ENCODE results near the gene FBXO33.
A peak's percentile ranks its signal among the peaks of the same experiment; 100 is the strongest.

DNA sequence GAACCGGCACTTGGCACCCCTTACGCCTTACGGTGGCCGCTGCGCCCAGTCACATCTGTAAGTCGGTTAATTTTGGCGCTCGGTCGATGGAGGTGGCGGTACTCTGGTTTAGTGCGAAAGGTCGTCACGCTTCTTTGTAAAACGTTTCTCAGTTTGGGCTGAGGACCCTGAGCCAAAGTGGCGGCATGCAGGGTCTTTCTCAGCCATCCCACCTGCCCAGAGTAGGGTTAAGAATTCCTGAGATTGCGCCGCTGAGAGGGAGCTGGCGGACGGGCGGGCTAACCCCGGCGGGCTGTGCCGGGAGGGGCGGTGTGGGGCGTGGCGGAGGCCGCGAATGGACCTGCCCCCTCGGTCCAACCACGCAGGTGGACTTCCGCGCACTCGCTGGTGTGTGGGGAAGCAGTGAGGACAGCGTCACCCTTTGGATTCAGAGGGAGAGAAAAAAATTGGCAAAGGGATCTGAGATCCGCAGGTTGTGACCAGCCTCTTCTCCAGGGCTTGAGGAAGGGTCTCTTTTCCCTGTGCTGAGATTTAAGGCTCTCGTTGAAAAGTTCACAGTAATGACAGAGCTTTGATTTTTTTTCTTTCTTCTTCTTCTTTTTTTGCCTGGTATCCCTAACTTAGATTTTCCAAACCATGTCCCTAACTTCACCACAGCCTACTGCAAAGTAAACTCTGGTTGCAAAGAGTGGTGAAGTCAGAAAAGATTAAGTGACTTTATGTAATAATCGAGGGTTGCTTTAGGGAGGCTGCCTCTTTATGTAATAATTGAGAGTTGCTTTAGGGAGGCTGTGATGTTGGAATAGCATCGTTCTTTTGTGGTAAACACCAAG, 602 bp upstream of the FBXO33 start:
- TF ChIP-seq, protein P1, sequence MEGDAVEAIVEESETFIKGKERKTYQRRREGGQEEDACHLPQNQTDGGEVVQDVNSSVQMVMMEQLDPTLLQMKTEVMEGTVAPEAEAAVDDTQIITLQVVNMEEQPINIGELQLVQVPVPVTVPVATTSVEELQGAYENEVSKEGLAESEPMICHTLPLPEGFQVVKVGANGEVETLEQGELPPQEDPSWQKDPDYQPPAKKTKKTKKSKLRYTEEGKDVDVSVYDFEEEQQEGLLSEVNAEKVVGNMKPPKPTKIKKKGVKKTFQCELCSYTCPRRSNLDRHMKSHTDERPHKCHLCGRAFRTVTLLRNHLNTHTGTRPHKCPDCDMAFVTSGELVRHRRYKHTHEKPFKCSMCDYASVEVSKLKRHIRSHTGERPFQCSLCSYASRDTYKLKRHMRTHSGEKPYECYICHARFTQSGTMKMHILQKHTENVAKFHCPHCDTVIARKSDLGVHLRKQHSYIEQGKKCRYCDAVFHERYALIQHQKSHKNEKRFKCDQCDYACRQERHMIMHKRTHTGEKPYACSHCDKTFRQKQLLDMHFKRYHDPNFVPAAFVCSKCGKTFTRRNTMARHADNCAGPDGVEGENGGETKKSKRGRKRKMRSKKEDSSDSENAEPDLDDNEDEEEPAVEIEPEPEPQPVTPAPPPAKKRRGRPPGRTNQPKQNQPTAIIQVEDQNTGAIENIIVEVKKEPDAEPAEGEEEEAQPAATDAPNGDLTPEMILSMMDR (conservative IDR thresholded peaks at IDR 0.05; ENCODE audit: low read depth, low read length) = peak; percentile 36; the same call in 1 of the 2 replicates
- no peak for TF ChIP-seq EZH2 (IDR thresholded peaks at IDR 0.05; ENCODE audit: borderline replicate concordance, low read depth, low read length, poor library complexity, severe bottlenecking)
